ENCODE data around the gene COL27A1.

The COL27A1 gene

DNA sequence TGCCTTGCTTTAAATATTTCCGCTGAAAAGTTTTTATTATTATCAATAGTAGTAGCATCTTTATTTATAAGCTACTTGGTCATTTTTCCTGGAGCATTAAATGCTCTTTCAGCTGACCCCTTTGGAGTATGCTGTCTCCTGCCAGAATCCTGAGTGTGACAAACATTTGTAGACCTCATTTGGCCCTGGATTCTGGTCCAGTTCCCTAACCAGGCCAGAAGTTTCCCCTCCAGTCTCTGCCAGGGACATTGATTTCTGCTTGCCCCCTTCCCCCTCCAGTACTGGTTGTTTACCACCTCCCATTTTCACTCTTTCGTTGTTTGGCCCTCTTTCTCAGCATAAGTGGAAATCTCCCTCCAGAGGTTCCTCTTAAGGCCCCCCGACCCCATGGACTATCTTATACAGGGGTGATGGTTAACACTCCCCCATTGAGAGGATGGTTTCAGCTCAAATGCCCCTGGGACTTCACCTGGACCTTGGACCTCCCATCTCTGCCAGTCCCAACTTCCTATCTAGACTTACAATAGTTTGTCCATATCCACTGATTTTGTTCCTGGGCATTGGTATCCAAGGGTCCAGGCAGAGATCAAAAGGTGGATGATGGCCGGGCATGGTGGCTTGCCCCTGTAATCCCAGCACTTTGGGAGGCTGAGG lies 24.6 kb upstream of the COL27A1 start:
- TF ChIP-seq, protein P1, sequence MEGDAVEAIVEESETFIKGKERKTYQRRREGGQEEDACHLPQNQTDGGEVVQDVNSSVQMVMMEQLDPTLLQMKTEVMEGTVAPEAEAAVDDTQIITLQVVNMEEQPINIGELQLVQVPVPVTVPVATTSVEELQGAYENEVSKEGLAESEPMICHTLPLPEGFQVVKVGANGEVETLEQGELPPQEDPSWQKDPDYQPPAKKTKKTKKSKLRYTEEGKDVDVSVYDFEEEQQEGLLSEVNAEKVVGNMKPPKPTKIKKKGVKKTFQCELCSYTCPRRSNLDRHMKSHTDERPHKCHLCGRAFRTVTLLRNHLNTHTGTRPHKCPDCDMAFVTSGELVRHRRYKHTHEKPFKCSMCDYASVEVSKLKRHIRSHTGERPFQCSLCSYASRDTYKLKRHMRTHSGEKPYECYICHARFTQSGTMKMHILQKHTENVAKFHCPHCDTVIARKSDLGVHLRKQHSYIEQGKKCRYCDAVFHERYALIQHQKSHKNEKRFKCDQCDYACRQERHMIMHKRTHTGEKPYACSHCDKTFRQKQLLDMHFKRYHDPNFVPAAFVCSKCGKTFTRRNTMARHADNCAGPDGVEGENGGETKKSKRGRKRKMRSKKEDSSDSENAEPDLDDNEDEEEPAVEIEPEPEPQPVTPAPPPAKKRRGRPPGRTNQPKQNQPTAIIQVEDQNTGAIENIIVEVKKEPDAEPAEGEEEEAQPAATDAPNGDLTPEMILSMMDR (IDR thresholded peaks at IDR 0.05; ENCODE audit: control insufficient read depth, insufficient read depth, low read depth, low read length, missing control alignments), result no peak
- H3K4me3 ChIP-seq (ENCODE audit: control insufficient read depth, low read depth, low read length), result no peak overlapping the region
- no peak for DNase-seq (ENCODE audit: low read depth)

DNA sequence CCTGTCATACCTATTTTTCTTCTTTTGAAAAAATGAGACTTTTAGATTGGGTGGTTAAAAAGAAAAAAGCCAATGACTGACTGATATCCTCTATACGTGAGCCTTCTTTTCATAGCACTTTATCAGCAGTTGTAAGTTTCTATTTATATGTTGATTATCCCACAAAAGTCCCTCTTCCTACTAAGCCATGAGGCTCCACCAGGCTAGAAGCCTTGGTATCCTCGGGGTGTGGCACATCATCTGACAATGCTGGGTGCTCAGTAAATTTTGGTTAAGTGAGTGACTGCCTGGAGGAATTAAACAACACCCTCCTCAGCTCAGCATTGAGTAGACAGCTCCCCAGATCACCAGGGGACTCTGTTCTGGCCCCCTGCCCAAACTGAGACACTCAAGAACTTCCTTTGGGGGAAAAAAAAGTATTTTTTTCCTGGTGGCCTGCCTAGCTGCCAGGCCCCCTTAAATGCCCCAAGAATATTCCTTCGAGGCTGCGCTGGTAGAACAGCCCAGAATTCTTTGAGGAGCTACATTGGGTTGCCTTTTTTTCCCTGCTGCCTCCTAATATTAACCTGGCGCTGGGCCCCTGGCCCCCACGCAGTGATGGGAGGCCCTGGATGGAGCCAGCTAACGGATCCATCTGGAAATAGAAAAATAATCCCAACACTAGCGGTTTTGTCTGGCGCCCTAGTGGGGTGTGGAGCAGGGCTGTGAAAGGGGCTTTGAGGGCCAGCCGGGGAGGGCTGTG lies 23.4 kb upstream of the COL27A1 start:
- no peak overlapping the region for H3K4me3 ChIP-seq (ENCODE audit: control insufficient read depth, low read depth, low read length)
- TF ChIP-seq, protein P1 (IDR thresholded peaks at IDR 0.05; ENCODE audit: control insufficient read depth, insufficient read depth, low read depth, low read length, missing control alignments), result no peak
- no peak for DNase-seq (ENCODE audit: low read depth)

DNA sequence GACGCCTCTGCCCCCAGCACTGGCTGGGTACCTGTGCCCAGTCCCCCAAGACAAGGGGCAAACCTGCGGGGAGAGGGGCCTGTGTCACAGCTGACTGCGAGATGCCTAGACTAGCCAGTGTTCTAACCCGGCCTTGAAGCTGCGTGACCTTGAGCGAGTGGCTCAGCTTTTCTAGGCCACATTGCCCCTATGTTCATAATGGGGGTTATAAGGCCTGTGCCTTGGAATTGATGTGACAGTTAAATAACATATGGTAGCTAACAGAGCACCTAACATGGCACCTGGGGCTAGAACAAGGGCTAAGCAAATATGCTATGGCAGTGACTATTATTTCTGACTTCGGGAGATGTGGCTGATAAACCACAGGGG lies 22.8 kb upstream of the COL27A1 start:
- no peak for DNase-seq (ENCODE audit: low read depth)
- TF ChIP-seq, protein P1 (IDR thresholded peaks at IDR 0.05; ENCODE audit: control insufficient read depth, insufficient read depth, low read depth, low read length, missing control alignments), result no peak

DNA sequence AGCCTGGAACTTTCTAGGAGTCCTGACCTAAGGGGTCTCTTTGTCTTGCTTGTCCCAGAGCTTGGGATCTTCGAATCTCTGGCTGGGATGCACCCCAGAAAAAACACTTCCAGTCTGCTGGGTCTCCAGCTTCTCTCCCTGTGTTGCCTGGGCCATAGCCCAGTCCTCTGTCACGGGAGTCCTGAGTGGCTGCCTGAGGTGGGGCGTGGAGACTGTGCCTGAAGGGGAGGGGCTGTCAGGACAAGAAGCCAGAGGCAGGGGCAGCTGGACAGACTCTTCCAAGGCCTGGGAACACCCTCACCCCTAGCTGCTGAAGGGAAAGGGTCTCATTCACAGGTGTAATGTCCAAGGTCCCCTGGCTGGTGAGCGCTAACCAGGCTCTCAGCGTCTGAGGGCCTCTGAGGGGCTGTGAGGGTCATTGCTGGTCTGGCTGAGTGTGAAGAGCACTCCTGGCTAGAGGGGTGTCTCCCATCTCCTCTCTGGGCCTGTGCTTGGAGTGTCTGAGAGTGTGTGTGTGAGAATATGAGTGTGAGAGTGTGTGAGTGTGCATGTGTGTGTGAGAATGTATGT lies 20.4 kb upstream of the COL27A1 start:
- TF ChIP-seq, protein P1 (IDR thresholded peaks at IDR 0.05; ENCODE audit: control insufficient read depth, insufficient read depth, low read depth, low read length, missing control alignments), result no peak
- no peak overlapping the region for H3K4me3 ChIP-seq (ENCODE audit: control insufficient read depth, low read depth, low read length)
- no peak for DNase-seq (ENCODE audit: low read depth)

More for the DNA sequence above, 22.8 kb upstream of the COL27A1 start:
- H3K4me3 ChIP-seq (ENCODE audit: control insufficient read depth, low read depth, low read length), result no peak overlapping the region

DNA sequence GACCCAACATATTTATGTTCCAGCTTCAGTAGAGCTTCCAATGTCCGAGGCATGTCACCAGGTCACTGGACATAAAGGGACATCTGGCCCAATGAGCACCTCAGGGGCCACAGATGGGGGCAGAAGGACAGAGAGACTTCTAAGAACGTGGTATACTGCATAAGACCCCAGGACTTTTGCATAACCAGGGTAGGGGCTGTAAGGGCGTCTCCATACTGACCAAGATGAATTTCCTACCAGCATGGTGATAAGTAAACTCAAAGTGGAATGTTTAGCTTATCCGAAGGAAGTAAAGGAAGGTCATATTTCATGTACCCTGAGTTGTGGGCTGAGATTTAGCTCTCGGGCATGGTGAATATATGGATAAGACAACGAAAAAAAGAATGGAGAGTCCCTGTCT lies 17.5 kb upstream of the COL27A1 start:
- TF ChIP-seq, protein P1 (IDR thresholded peaks at IDR 0.05; ENCODE audit: control insufficient read depth, insufficient read depth, low read depth, low read length, missing control alignments), result no peak
- DNase-seq (ENCODE audit: low read depth), result no peak
- no peak overlapping the region for H3K4me3 ChIP-seq (ENCODE audit: control insufficient read depth, low read depth, low read length)

DNA sequence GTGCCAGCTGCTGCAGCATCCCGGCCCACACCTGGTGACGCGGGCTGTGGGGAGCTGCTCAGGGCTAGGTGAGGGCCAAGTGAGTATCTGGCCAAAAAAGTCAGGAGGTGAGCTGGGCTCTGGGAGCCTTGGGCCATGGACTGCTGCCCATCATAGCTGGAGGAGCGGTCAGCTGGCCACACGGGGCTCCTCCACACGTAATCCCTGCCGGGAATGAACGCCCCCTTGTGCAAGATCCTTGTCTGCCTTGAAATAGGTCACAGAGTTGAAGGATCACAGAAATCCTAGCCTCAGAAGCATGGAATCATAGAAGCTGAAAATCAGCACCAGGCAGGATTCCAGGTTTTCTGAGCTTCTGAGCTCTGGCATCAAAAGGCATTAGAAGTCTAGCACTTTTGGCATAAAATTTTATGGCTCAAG lies 16.8 kb upstream of the COL27A1 start:
- DNase-seq (ENCODE audit: low read depth), result no peak
- TF ChIP-seq, protein P1 (IDR thresholded peaks at IDR 0.05; ENCODE audit: control insufficient read depth, insufficient read depth, low read depth, low read length, missing control alignments), result no peak
- no peak overlapping the region for H3K4me3 ChIP-seq (ENCODE audit: control insufficient read depth, low read depth, low read length)
